AG09319 (cell line): ENCODE results near the gene IQCC.

Experiments used
- DNase-seq: peaks from one replicate; pipeline ENCODE4 v3.0.0-alpha.2; 2010; ENCODE audit warnings: low read depth; ENCODE audit errors: extremely low read depth
- CTCF ChIP-seq: IDR thresholded peaks from 2 replicates; pipeline ENCODE4 v1.5.1; 2011; ENCODE audit warnings: low read depth, mild to moderate bottlenecking, inconsistent platforms, low read length, moderate library complexity

Gene IQCC

GRCh38 chr1:32197074-32197473 lies 8.4 kb upstream of the IQCC start:
- TF ChIP-seq CTCF = no peak
- no peak for DNase-seq

- DNase-seq = no peak
- no peak for TF ChIP-seq CTCF
Measured at GRCh38 chr1:32197837-32198236, 7.6 kb upstream of the IQCC start.

- no peak for DNase-seq
- no peak for TF ChIP-seq CTCF
Measured at GRCh38 chr1:32198237-32199042, 7.0 kb upstream of the IQCC start.

- no peak for DNase-seq
- TF ChIP-seq CTCF = no peak
Measured at GRCh38 chr1:32199043-32199716, 6.3 kb upstream of the IQCC start.

DNA sequence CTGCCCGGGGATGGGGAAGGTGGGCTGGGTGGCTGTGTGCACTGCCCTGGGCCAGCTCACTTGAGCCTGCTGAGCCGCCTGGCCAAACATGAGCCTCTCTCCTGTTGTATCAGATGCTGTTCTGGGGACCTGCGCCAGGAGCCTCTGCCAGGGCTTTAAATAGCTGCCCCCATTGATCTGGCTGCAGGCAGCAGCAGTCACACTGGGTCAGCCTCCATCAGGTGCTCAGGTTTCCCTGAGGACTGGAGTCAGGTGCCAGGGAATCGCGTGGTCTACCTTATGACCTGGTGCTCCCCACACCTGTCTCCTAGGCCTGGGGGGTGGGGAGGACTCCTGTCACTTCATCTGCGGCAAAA lies 5.8 kb upstream of the IQCC start:
- no peak for DNase-seq
- TF ChIP-seq CTCF = no peak

DNA sequence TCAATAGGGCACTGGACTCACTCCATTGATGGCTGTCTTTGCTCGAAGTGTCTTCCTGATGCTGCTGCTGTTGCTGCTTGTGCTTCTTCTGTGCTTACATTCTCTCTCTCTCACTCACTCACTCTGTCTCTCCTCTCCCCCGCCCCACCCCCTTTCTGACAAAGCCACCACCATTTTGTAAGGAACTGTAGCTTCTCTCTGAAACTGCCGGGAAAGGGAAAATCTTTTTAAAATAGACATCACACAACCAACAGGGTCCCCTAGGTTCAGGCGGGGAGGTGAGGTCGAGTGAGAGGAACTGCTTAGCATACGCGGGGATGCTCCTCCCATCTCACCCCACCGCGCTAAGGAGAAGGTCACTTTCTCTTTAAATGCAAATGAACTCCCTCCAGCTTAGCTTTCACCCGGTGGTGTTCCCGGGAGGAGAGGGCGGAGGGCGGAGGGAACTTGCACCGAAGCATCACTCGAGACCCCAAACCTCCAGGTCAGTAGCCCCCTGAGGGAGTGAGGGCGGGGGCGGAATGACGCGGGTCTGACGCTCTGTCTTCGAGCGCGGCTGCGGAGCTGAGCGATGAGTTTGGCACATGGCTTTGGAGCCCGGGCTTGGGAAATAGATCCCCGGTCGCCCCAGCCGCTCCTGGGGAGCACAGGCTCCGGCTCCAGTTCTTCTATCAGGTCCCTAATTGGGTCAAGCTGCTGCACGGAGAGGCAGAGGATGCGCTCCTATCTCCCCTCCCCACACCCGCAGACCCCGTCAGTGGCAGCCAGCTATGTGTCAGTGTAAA lies 5.1 kb upstream of the IQCC start, which contains the start of gene CCDC28B:
TSS of gene CCDC28B (plus strand) at position 370 of the 785 bp plus-strand sequence. CDS start 1,341 bp downstream, outside the sequence.
- DNase-seq = no peak
- no peak for TF ChIP-seq CTCF
